Lower leg skin (tissue), 4 donors: Measurements from ENCODE around the gene RTN3. TPM values are rescaled to one million over a fixed set of nuclear protein-coding genes. Genes with fewer than 3 reads are reported as not detected.
A peak's percentile ranks its signal among the peaks of the same experiment; 100 is the strongest.

ENCODE experiments used
- DNase-seq, 2 donors: peaks; one replicate each; pipeline ENCODE4 v3.0.0-alpha.2; 2019; ENCODE audit warnings: low spot score in 2 of 2
- H3K4me3 ChIP-seq: fragments of 200-600 bp; sonication (generic); 2 replicates; pipeline ENCODE4 v1.5.1; 2017; ENCODE audit warnings: mild to moderate bottlenecking, low read depth; ENCODE audit not compliant: poor library complexity, severe bottlenecking
- POLR2A ChIP-seq, 2 donors: fragments of 450-650 bp; IDR thresholded peaks; one replicate each; pipeline ENCODE4 v1.6.1; 2016 to 2017; ENCODE audit warnings: antibody characterized with exemption in 2 of 2, mild to moderate bottlenecking in 1 of 2, moderate library complexity in 1 of 2
- WGBS, 2 donors: methylation state at CpG; one replicate each; pipeline ENCODE4 v1.1.5; 2018; 5-methylcytosine and 5-hydroxymethylcytosine counted together
- intact Hi-C: fragments of 100-400 bp; cut with DNase I; formaldehyde crosslinking; loops from one replicate; pipeline ENCODE4 v1.15.0; 2023; ENCODE audit warnings: low total_unique reads
- total RNA-seq, 4 donors: library from RNA; depleted of rRNA; stranded (reverse); fragments of >200 nt; gene quantifications; one replicate each; pipeline ENCODE4 v1.1.0, GENCODE V29; 2016
- TF ChIP-seq, protein P1 (sequence below), 3 donors: fragments of 450-650 bp; IDR thresholded peaks; one replicate each; pipeline ENCODE4 v1.5.1; 2016; ENCODE audit warnings: antibody characterized with exemption in 3 of 3, mild to moderate bottlenecking in 3 of 3, moderate library complexity in 2 of 3

Gene RTN3
- total RNA-seq, 4 donors from 2014 or later: 124 to 192 (median 148) TPM

DNA sequence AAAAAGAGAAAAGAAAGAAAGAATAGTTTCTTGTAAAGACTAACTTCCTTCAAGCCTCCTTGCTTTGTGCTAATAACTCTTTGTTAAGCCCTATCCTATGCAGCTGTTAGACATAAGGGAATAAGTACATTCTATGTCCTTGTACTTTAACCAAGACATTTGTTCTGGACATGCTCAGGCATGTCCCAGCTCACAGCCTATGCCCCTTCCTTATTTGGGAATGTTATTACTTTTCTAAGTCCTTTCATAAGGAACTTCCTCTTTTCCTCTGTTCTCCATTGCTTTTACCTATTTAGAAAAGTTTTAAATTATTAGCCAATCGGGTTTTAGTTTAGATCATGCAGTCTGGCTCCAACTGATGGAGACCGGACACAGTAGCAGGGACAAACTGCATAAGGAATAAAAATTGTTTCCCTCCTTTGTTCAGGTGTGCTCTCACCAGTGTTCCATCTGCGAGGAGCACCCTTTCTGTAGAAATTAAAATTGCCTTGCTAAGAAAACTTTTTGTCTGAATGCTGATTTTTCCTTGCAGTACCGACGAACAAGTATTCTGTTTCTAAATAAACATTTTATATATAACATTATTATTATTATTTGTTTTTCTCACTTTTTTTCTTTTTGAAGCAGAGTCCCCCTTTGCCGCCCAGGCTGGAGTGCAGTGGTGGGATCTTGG lies 110.3 kb downstream of the RTN3 start:
- intact Hi-C loops: no loop called here
- WGBS, 2 donors: 93 to 96% methylated on average over 6 of the region's 6 CpGs
- DNase-seq: no peak
- no peak for TF ChIP-seq POLR2A (IDR thresholded peaks at IDR 0.05)
- TF ChIP-seq, protein P1, sequence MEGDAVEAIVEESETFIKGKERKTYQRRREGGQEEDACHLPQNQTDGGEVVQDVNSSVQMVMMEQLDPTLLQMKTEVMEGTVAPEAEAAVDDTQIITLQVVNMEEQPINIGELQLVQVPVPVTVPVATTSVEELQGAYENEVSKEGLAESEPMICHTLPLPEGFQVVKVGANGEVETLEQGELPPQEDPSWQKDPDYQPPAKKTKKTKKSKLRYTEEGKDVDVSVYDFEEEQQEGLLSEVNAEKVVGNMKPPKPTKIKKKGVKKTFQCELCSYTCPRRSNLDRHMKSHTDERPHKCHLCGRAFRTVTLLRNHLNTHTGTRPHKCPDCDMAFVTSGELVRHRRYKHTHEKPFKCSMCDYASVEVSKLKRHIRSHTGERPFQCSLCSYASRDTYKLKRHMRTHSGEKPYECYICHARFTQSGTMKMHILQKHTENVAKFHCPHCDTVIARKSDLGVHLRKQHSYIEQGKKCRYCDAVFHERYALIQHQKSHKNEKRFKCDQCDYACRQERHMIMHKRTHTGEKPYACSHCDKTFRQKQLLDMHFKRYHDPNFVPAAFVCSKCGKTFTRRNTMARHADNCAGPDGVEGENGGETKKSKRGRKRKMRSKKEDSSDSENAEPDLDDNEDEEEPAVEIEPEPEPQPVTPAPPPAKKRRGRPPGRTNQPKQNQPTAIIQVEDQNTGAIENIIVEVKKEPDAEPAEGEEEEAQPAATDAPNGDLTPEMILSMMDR (IDR thresholded peaks at IDR 0.05): no peak
- no peak overlapping the region for H3K4me3 ChIP-seq

DNA sequence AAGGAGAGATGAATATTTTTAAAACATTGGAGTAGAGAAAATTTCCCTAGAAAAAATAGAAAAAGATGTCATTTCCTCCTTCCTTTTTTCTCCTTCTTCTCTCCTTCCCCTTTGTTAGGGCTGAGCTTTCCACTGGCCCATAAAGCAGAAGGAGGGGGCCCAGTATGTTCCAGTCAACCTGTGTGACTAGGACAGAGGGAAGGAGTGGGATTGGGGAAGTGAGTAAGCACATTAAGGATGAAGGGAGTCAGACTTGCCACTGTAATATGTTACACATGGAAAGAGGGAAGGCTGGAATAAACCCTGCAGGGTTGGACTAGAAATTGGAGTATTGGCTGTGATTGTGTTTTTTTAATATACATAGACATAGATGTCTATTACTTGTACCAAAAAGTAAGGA lies 111.9 kb downstream of the RTN3 start:
- no peak for DNase-seq
- intact Hi-C loops: no loop called here
- TF ChIP-seq POLR2A (IDR thresholded peaks at IDR 0.05): no peak
- TF ChIP-seq, protein P1 (IDR thresholded peaks at IDR 0.05): no peak
- H3K4me3 ChIP-seq: no peak overlapping the region

- intact Hi-C loops: no loop called here
- DNase-seq: no peak
- WGBS, 2 donors: 85 to 88% methylated on average over 11 of the region's 11 CpGs
- TF ChIP-seq, protein P1 (IDR thresholded peaks at IDR 0.05): no peak
- no peak for TF ChIP-seq POLR2A (IDR thresholded peaks at IDR 0.05)
- H3K4me3 ChIP-seq: no peak overlapping the region
Measured at GRCh38 chr11:63795066-63795465, 113.8 kb downstream of the RTN3 start.

GRCh38 chr11:63800921-63801320 lies 119.6 kb downstream of the RTN3 start:
- intact Hi-C loops: no loop called here
- DNase-seq: no peak
- H3K4me3 ChIP-seq: no peak overlapping the region
- TF ChIP-seq, protein P1 (IDR thresholded peaks at IDR 0.05): no peak
- no peak for TF ChIP-seq POLR2A (IDR thresholded peaks at IDR 0.05)
- 85 to 89% methylated on average over 5 of the region's 5 CpGs for WGBS, 2 donors

DNA sequence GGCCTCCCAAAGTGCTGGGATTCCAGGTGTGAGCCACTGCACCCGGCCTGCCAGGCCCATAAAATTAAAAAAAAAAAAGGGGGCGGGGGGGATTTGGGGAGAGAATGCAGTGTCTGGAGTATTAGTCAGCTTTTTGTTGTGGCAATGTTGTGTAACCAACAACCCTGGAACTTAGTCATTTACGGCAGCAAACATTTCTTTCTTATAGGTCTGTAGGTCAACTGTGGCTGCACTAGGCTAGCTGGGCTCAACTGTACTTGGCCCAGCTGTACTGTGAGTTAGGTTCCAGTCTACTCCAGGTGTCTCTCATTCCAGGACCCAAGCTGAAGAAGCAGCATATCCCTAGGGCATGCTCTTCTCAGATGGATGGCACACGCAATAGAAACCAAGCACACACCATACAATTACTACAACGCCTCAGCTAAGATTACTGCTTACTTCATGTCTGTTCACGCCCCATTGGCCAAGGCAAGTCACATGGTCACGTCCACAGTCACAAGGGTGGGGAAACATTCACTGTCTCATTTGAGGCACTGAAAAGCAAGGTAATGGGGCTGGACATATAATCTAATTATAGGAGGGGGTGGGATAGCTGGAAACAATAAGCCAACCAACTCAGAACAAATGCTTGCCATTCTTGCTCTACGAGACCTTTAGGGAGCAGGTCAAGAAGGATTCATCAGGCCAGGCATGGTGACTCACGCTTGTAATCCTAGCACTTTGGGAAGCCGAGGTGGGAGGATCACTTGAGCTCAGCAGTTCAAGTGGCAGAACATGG lies 121.5 kb downstream of the RTN3 start:
- intact Hi-C loops: no loop called here
- peak in 1 of 2 donors; percentile 39 for DNase-seq
- no peak for TF ChIP-seq POLR2A (IDR thresholded peaks at IDR 0.05)
- TF ChIP-seq, protein P1 (IDR thresholded peaks at IDR 0.05): no peak
- WGBS, 2 donors: 54 to 62% methylated on average over 10 of the region's 10 CpGs
- no peak overlapping the region for H3K4me3 ChIP-seq
